ENCODE measurements around the gene S100A8.

Gene S100A8

GRCh38 chr1:153360190-153360589 lies 30.7 kb downstream of the S100A8 start:
- no peak overlapping the region for H3K4me2 ChIP-seq (ENCODE audit: low read length)
- no peak overlapping the region for H3K27ac ChIP-seq (ENCODE audit: low read length)
- no peak overlapping the region for H3K9ac ChIP-seq (ENCODE audit: low read length)
- no peak overlapping the region for H2AFZ ChIP-seq (ENCODE audit: low read depth, low read length)
- H3K4me1 ChIP-seq (ENCODE audit: low read length): peaks cover 31% of the 10 kb centered on the region
- no peak overlapping the region for H3K4me3 ChIP-seq (ENCODE audit: low read length)
- H3K79me2 ChIP-seq (ENCODE audit: low read length): no peaks in the 10 kb centered on the region
- H3K36me3 ChIP-seq (replicated peaks; ENCODE audit: low read depth, low read length): no peaks in the 10 kb centered on the region
- no peaks in the 10 kb centered on the region for H3K9me3 ChIP-seq (ENCODE audit: insufficient read depth, low read length)
- H3K27me3 ChIP-seq (ENCODE audit: low read depth, low read length): peaks cover 18% of the 10 kb centered on the region
- H4K20me1 ChIP-seq (ENCODE audit: insufficient read depth, low read length): no peaks in the 10 kb centered on the region
- TF ChIP-seq CTCF (IDR thresholded peaks at IDR 0.05; ENCODE audit: low read depth, low read length) (no peak), EZH2phosphoT487 (IDR thresholded peaks at IDR 0.05; ENCODE audit: low read depth) (no peak)

- Histone ChIP-seq H3K4me1 (ENCODE audit: low read length) (peaks cover 27% of the 10 kb centered on the region), H3K27ac (ENCODE audit: low read length) (no peak overlapping the region), H3K79me2 (ENCODE audit: low read length) (no peaks in the 10 kb centered on the region), H3K9ac (ENCODE audit: low read length) (no peak overlapping the region), H3K4me3 (ENCODE audit: low read length) (no peak overlapping the region), H3K36me3 (replicated peaks; ENCODE audit: low read depth, low read length) (no peaks in the 10 kb centered on the region), H4K20me1 (ENCODE audit: insufficient read depth, low read length) (no peaks in the 10 kb centered on the region), H2AFZ (ENCODE audit: low read depth, low read length) (no peak overlapping the region), H3K4me2 (ENCODE audit: low read length) (no peak overlapping the region), H3K27me3 (ENCODE audit: low read depth, low read length) (peaks cover 22% of the 10 kb centered on the region), H3K9me3 (ENCODE audit: insufficient read depth, low read length) (no peaks in the 10 kb centered on the region)
- TF ChIP-seq EZH2phosphoT487 (IDR thresholded peaks at IDR 0.05; ENCODE audit: low read depth) (no peak), CTCF (IDR thresholded peaks at IDR 0.05; ENCODE audit: low read depth, low read length) (no peak)
These were observed 31.6 kb downstream of the S100A8 start for GRCh38 chr1:153359241-153359640.

GRCh38 chr1:153358691-153358975 lies 32.2 kb downstream of the S100A8 start:
- Histone ChIP-seq H3K4me2 (ENCODE audit: low read length) (no peak overlapping the region), H3K9ac (ENCODE audit: low read length) (no peak overlapping the region), H4K20me1 (ENCODE audit: insufficient read depth, low read length) (no peaks in the 10 kb centered on the region), H3K4me1 (ENCODE audit: low read length) (peaks cover 23% of the 10 kb centered on the region), H3K27me3 (ENCODE audit: low read depth, low read length) (peaks cover 21% of the 10 kb centered on the region), H3K4me3 (ENCODE audit: low read length) (no peak overlapping the region), H3K36me3 (replicated peaks; ENCODE audit: low read depth, low read length) (no peaks in the 10 kb centered on the region), H3K79me2 (ENCODE audit: low read length) (no peaks in the 10 kb centered on the region), H3K9me3 (ENCODE audit: insufficient read depth, low read length) (no peaks in the 10 kb centered on the region), H2AFZ (ENCODE audit: low read depth, low read length) (no peak overlapping the region), H3K27ac (ENCODE audit: low read length) (no peak overlapping the region)
- TF ChIP-seq EZH2phosphoT487 (IDR thresholded peaks at IDR 0.05; ENCODE audit: low read depth) (no peak), CTCF (IDR thresholded peaks at IDR 0.05; ENCODE audit: low read depth, low read length) (no peak)

- no peaks in the 10 kb centered on the region for H3K9me3 ChIP-seq (ENCODE audit: insufficient read depth, low read length)
- H3K79me2 ChIP-seq (ENCODE audit: low read length): no peaks in the 10 kb centered on the region
- H3K36me3 ChIP-seq (replicated peaks; ENCODE audit: low read depth, low read length): no peaks in the 10 kb centered on the region
- H3K4me1 ChIP-seq (ENCODE audit: low read length): peaks cover 23% of the 10 kb centered on the region
- no peak within 1 kb of the TSS for H3K9ac ChIP-seq (ENCODE audit: low read length)
- no peak within 1 kb of the TSS for H3K27ac ChIP-seq (ENCODE audit: low read length)
- no peaks in the 10 kb centered on the region for H4K20me1 ChIP-seq (ENCODE audit: insufficient read depth, low read length)
- H2AFZ ChIP-seq (ENCODE audit: low read depth, low read length): no peak within 1 kb of the TSS
- no peak within 1 kb of the TSS for H3K4me2 ChIP-seq (ENCODE audit: low read length)
- no peak within 1 kb of the TSS for H3K4me3 ChIP-seq (ENCODE audit: low read length)
- H3K27me3 ChIP-seq (ENCODE audit: low read depth, low read length): peaks cover 17% of the 10 kb centered on the region
- TF ChIP-seq CTCF (IDR thresholded peaks at IDR 0.05; ENCODE audit: low read depth, low read length) (no peak), EZH2phosphoT487 (IDR thresholded peaks at IDR 0.05; ENCODE audit: low read depth) (no peak)
These were observed 32.8 kb downstream of the S100A8 start, which contains the start of gene S100A9 for GRCh38 chr1:153357853-153358690. Gene S100A9, plus strand, starts transcription at chr1:153357854. Its CDS starts 430 bp downstream, at chr1:153358284.

All from OCI-LY3 (cell line).